SU-DHL-6 (cell line): ENCODE data around the gene SEPTIN2.

Source experiments
- H2AFZ ChIP-seq: fragments of 200-600 bp; sonication (generic); 2 replicates; pipeline ENCODE4 v1.6.1; 2014; ENCODE audit warnings: low read depth, mild to moderate bottlenecking, moderate library complexity, mixed read lengths, antibody characterized with exemption, low read length; ENCODE audit not compliant: severe bottlenecking
- H3F3A ChIP-seq: fragments of 200-600 bp; shearing (Covaris generic); 2 replicates; pipeline ENCODE4 v1.6.0; 2016; ENCODE audit warnings: antibody characterized with exemption, mild to moderate bottlenecking; ENCODE audit not compliant: insufficient read depth
- H3K27ac ChIP-seq: fragments of 200-600 bp; sonication (generic); 2 replicates; pipeline ENCODE4 v1.5.1; 2016; ENCODE audit warnings: low read depth, mild to moderate bottlenecking, low read length, moderate library complexity, mixed read lengths
- H3K27me3 ChIP-seq: fragments of 200-600 bp; sonication (generic), shearing (Covaris generic); 2 replicates; pipeline ENCODE4 v1.6.0; 2014; ENCODE audit warnings: mild to moderate bottlenecking, low read length
- H3K36me3 ChIP-seq: fragments of 200-600 bp; sonication (generic); 2 replicates; pipeline ENCODE4 v1.6.1; 2014; ENCODE audit warnings: mild to moderate bottlenecking, low read length, mixed read lengths
- H3K4me2 ChIP-seq: fragments of 300-600, 200-600 bp; shearing (Covaris generic), sonication (generic); 2 replicates; pipeline ENCODE4 v1.6.0; 2014; ENCODE audit warnings: low read length, low read depth, mild to moderate bottlenecking; ENCODE audit not compliant: poor library complexity, severe bottlenecking
- H3K4me3 ChIP-seq: fragments of 200-600 bp; sonication (generic); 2 replicates; pipeline ENCODE4 v1.5.1; 2014; ENCODE audit warnings: antibody characterized with exemption, low read length, mild to moderate bottlenecking, mixed read lengths; ENCODE audit not compliant: insufficient read depth, poor library complexity, severe bottlenecking
- H3K79me2 ChIP-seq: fragments of 200-600 bp; sonication (generic); 2 replicates; pipeline ENCODE4 v1.6.1; 2014; ENCODE audit warnings: mild to moderate bottlenecking, low read length, moderate library complexity; ENCODE audit not compliant: insufficient read depth
- H3K9ac ChIP-seq: fragments of 200-600 bp; sonication (generic); 2 replicates; pipeline ENCODE4 v1.7.0; 2014; ENCODE audit warnings: mild to moderate bottlenecking, low read length
- H3K9me2 ChIP-seq: fragments of 200-600 bp; sonication (generic); replicated peaks from 2 replicates; pipeline ENCODE4 v1.6.1; 2014; ENCODE audit warnings: low read length; ENCODE audit not compliant: insufficient read depth
- H3K9me3 ChIP-seq: fragments of 200-600 bp; sonication (generic); 2 replicates; pipeline ENCODE4 v1.6.1; 2014; ENCODE audit warnings: low read length, mixed read lengths; ENCODE audit not compliant: insufficient read depth
- H4K20me1 ChIP-seq: fragments of 200-600 bp; sonication (generic); 2 replicates; pipeline ENCODE4 v1.6.1; 2014; ENCODE audit warnings: low read depth, mild to moderate bottlenecking, antibody characterized with exemption, low read length, moderate library complexity, mixed read lengths
- CTCF ChIP-seq: fragments of 200-600 bp; sonication (generic); IDR thresholded peaks from one replicate; pipeline ENCODE4 v1.5.1; 2017; ENCODE audit warnings: antibody characterized with exemption, mild to moderate bottlenecking, low read length, moderate library complexity; ENCODE audit not compliant: insufficient read depth, poor library complexity, severe bottlenecking
- EZH2phosphoT487 ChIP-seq: fragments of 200-600 bp; sonication (generic), shearing (Covaris generic); conservative IDR thresholded peaks from 2 replicates; pipeline ENCODE4 v1.6.1; 2018; ENCODE audit warnings: mild to moderate bottlenecking, antibody characterized with exemption, low read length, moderate library complexity, mixed read lengths

SEPTIN2 gene

GRCh38 chr2:241309684-241310117 lies 6.0 kb upstream of the SEPTIN2 start:
- Histone ChIP-seq H3K4me2 (peak overlapping the region; percentile 52), H2AFZ (no peak overlapping the region), H3K27ac (peak overlapping the region; percentile 39), H3K9me2 (no peaks in the 10 kb centered on the region), H3K9me3 (no peaks in the 10 kb centered on the region), H4K20me1 (peaks cover 5% of the 10 kb centered on the region; the same call in 1 of the 2 replicates), H3K9ac (no peak overlapping the region; the same call in 1 of the 2 replicates), H3K79me2 (peaks cover 100% of the 10 kb centered on the region), H3K27me3 (no peaks in the 10 kb centered on the region), H3K36me3 (no peaks in the 10 kb centered on the region; the same call in 1 of the 2 replicates), H3F3A (peaks cover 21% of the 10 kb centered on the region; the same call in 1 of the 2 replicates), H3K4me3 (no peak overlapping the region)
- TF ChIP-seq EZH2phosphoT487: no peak
- TF ChIP-seq CTCF: no peak

GRCh38 chr2:241310917-241311566 lies 4.7 kb upstream of the SEPTIN2 start:
- TF ChIP-seq CTCF: peak; percentile 14
- TF ChIP-seq EZH2phosphoT487: no peak
- Histone ChIP-seq H3K36me3 (no peaks in the 10 kb centered on the region; the same call in 1 of the 2 replicates), H3K4me2 (peak overlapping the region; percentile 52), H3K27ac (peak overlapping the region; percentile 39; the same call in 1 of the 2 replicates), H3K9me2 (no peaks in the 10 kb centered on the region), H4K20me1 (peaks cover 5% of the 10 kb centered on the region; the same call in 1 of the 2 replicates), H3K9me3 (no peaks in the 10 kb centered on the region), H3K4me3 (peak overlapping the region; percentile 14), H2AFZ (no peak overlapping the region), H3K79me2 (peaks cover 90% of the 10 kb centered on the region), H3K27me3 (no peaks in the 10 kb centered on the region), H3F3A (peaks cover 21% of the 10 kb centered on the region; the same call in 1 of the 2 replicates), H3K9ac (peak overlapping the region; percentile 23)

- Histone ChIP-seq H3K4me2 (peak overlapping the region; percentile 52), H3K36me3 (no peaks in the 10 kb centered on the region; the same call in 1 of the 2 replicates), H3K9ac (no peak overlapping the region), H3K9me3 (no peaks in the 10 kb centered on the region), H4K20me1 (peaks cover 5% of the 10 kb centered on the region; the same call in 1 of the 2 replicates), H3K9me2 (no peaks in the 10 kb centered on the region), H2AFZ (no peak overlapping the region), H3K27me3 (no peaks in the 10 kb centered on the region), H3K4me3 (no peak overlapping the region), H3K27ac (no peak overlapping the region), H3K79me2 (peaks cover 90% of the 10 kb centered on the region), H3F3A (peaks cover 21% of the 10 kb centered on the region; the same call in 1 of the 2 replicates)
- TF ChIP-seq EZH2phosphoT487: no peak
- TF ChIP-seq CTCF: no peak
Measured at GRCh38 chr2:241312082-241312481, 3.6 kb upstream of the SEPTIN2 start.
